Right lobe of liver (tissue), 6 donors: ENCODE results near the gene STOM. TPM values are rescaled to one million over a fixed set of nuclear protein-coding genes. Genes with fewer than 3 reads are reported as not detected.

ENCODE experiments used
- ATAC-seq, 4 donors: fragments of 200-7000 bp; cut with Tn5 transposase; one replicate each; pipeline ENCODE4 v1.9.1; 2020; ENCODE audit warnings: mild to moderate bottlenecking in 4 of 4, moderate library complexity in 4 of 4
- DNase-seq, 3 donors: peaks; one replicate each; pipeline ENCODE4 v3.0.0-alpha.2; 2020
- H3K27ac ChIP-seq, 3 donors: fragments of 200-600 bp; one replicate each; pipeline ENCODE4 v1.8.0; 2022
- H3K27me3 ChIP-seq, 2 donors: fragments of 200-600 bp; one replicate each; pipeline ENCODE4 v1.8.0; 2022
- H3K36me3 ChIP-seq, 4 donors: fragments of 200-600 bp; sonication (generic) in 1 of 4; one replicate each; pipeline versions ENCODE4 v1.5.1 to v1.8.0; 2017 to 2022; ENCODE audit warnings: control low read depth in 1 of 4
- H3K4me1 ChIP-seq, 4 donors: fragments of 200-600 bp; sonication (generic) in 1 of 4; one replicate each; pipeline versions ENCODE4 v1.5.1 to v1.8.0; 2017 to 2022; ENCODE audit warnings: control low read depth in 1 of 4
- H3K4me3 ChIP-seq, 3 donors: fragments of 200-600 bp; one replicate each; pipeline ENCODE4 v1.8.0; 2022
- H3K9me3 ChIP-seq, 4 donors: fragments of 200-600 bp; sonication (generic) in 1 of 4; one replicate each; pipeline versions ENCODE4 v1.5.1 to v1.8.0; 2017 to 2022; ENCODE audit warnings: control low read depth in 1 of 4
- POLR2A ChIP-seq: fragments of 450-650 bp; IDR thresholded peaks from one replicate; pipeline ENCODE4 v1.6.1; 2017; ENCODE audit warnings: antibody characterized with exemption, mild to moderate bottlenecking
- WGBS: methylation state at CpG from one replicate; pipeline ENCODE4 v1.1.6; 2018; ENCODE audit warnings: low coverage, low lambda C conversion rate; ENCODE audit not compliant: insufficient coverage; ENCODE audit errors: missing lambda C conversion rate; 5-methylcytosine and 5-hydroxymethylcytosine counted together
- intact Hi-C, 2 donors: fragments of 100-400 bp; cut with DNase I; formaldehyde crosslinking; loops; one replicate each; pipeline versions ENCODE4 v1.11.2 to v1.14.1; 2022
- total RNA-seq, 6 experiments: library from RNA; depleted of rRNA in 2 of 6; stranded (reverse); fragments of >200 nt in 2 of 6; fragmentation: NEBNext Ultra II Directional in 3 of 6; extraction: Animal tissue kit (Norgen Biotek cat#: 25700) in 3 of 6; gene quantifications; one replicate each; pipeline versions ENCODE4 v1.1.0 to v1.2.4, GENCODE V29; 2016 to 2023
- TF ChIP-seq, protein P1 (sequence below), 4 donors: fragments of 200-600 bp in 3 of 4; fragments of 450-650 bp in 1 of 4; IDR thresholded peaks; one replicate each; pipeline versions ENCODE4 v1.5.1 to v1.8.0; 2016 to 2022; ENCODE audit warnings: antibody characterized with exemption in 4 of 4, mild to moderate bottlenecking in 2 of 4
- donor health status: DM: no; HTN: yes; CAD: no.
- donor health status: DM: no; HTN: no; CAD: no.
- donor health status: DM: no; HTN: no; CAD: no.
- donor health status: DM: no; HTN: yes; CAD: no.
- donor health status: DM: no; HTN: yes; CAD: no.

STOM gene
- total RNA-seq, 6 experiments from 2014 or later, result 232 to 655 (median 443) TPM

DNA sequence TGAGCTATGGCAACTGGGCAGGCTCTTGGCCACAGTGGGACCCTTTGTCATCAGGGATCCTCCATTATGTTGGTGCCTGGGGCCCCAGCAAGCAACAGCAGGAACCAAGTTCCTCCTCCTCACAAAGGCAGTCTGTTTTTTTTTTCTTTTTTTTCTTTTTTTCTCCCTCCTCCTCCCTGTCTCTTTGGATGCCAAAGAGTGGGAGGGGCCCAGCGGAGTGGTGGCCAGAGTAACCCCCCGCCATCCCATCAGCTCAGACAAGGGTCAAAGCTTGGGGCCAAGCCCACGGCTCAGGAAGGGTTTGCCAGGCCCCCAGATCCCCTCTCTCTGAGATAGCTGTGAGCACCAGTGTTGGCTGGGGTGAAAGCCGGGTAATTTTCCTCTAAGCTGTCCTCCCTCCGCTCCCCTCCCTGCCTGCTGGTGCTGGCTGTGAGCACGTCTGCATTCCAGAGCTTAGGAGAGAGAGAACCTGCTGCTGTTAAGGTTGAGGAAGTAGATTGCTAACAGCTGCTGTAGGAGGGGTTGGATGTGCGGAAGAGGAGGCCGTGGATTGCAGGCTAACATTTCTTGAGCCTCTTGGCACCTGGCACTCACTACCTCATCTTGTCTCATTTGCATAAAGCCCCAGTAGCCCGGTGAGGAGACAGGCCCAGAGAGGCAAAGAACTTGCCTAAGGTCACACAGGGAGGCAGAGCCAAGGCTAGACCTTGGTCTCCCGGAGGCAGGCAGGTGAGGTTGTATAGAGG lies 80.9 kb downstream of the STOM start:
- no peak overlapping the region for H3K4me3 ChIP-seq
- no peaks in the 10 kb centered on the region for H3K27me3 ChIP-seq
- H3K36me3 ChIP-seq, result no peaks in the 10 kb centered on the region
- no peaks in the 10 kb centered on the region for H3K9me3 ChIP-seq
- DNase-seq (peak in 1 of 3 donors; percentile 27), ATAC-seq (peak; percentile 7 to 35 (median 17))
- no peaks in the 10 kb centered on the region for H3K4me1 ChIP-seq
- WGBS, result 28% methylated on average over 6 of the region's 10 CpGs
- peak overlapping the region; percentile 2 to 33 (median 26) for H3K27ac ChIP-seq
- intact Hi-C loops, result no loop called here
- TF ChIP-seq, protein P1, sequence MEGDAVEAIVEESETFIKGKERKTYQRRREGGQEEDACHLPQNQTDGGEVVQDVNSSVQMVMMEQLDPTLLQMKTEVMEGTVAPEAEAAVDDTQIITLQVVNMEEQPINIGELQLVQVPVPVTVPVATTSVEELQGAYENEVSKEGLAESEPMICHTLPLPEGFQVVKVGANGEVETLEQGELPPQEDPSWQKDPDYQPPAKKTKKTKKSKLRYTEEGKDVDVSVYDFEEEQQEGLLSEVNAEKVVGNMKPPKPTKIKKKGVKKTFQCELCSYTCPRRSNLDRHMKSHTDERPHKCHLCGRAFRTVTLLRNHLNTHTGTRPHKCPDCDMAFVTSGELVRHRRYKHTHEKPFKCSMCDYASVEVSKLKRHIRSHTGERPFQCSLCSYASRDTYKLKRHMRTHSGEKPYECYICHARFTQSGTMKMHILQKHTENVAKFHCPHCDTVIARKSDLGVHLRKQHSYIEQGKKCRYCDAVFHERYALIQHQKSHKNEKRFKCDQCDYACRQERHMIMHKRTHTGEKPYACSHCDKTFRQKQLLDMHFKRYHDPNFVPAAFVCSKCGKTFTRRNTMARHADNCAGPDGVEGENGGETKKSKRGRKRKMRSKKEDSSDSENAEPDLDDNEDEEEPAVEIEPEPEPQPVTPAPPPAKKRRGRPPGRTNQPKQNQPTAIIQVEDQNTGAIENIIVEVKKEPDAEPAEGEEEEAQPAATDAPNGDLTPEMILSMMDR (IDR thresholded peaks at IDR 0.05), result no peak
- TF ChIP-seq POLR2A, result no peak

Other genes with a start within 250 kb of the STOM start
- gene RAB14, start 168.4 kb downstream of the STOM start, total RNA-seq, result 10 to 100 TPM; 29.0 to 65.1 (median 53.5) TPM
- 10 to 100 TPM; 23.1 to 96.9 (median 38.8) TPM for gene GSN, start 102.1 kb downstream of the STOM start, total RNA-seq
- 1 to 10 TPM in 5 of 6 experiments, under 1 TPM in 1; 0.43 to 3.5 (median 1.5) TPM for gene GGTA1, start 129.6 kb upstream of the STOM start, total RNA-seq